HEK293 (cell line): Measurements from ENCODE around the gene IRF7.

Experiments
- CTCF ChIA-PET: fragments of 350-600 bp; formaldehyde crosslinking; extraction: SDS; loops from one replicate; lab custom pipeline; 2021; ENCODE audit warnings: antibody characterized with exemption; lab: Yijun Ruan, JAX
- POLR2A ChIA-PET: fragments of 300-600 bp; formaldehyde crosslinking; extraction: SDS; loops from one replicate; lab custom pipeline; 2020; ENCODE audit warnings: antibody characterized with exemption, inconsistent platforms; lab: Yijun Ruan, JAX
- H3K27ac ChIP-seq: fragments of 200-500 bp; sonication (Bioruptor generic); 2 replicates; pipeline ENCODE4 v1.5.1; 2014; ENCODE audit warnings: low read depth, low read length, control low read depth, inconsistent platforms; ENCODE audit errors: extremely low read depth
- H3K36me3 ChIP-seq, 2 experiments: fragments of 200-500 bp in 1 of 2; sonication (Bioruptor generic) in 1 of 2; 1 replicate in 1 of 2; 2 replicates in 1 of 2; pipeline ENCODE4 v1.5.1; 2014 to 2017; ENCODE audit warnings: inconsistent platforms in 2 of 2, low read length in 2 of 2; ENCODE audit not compliant: control insufficient read depth in 2 of 2, insufficient read depth in 1 of 2
- H3K4me1 ChIP-seq: fragments of 200-500 bp; sonication (Bioruptor generic); 2 replicates; pipeline ENCODE4 v1.5.1; 2014; ENCODE audit warnings: mild to moderate bottlenecking, low read length, inconsistent platforms; ENCODE audit not compliant: control insufficient read depth, insufficient read depth
- H3K4me3 ChIP-seq: 2 replicates; pipeline ENCODE4 v1.5.1; 2011; ENCODE audit warnings: low read depth, mild to moderate bottlenecking, control low read depth, low read length, moderate library complexity
- H3K9me3 ChIP-seq: fragments of 200-500 bp; sonication (Bioruptor generic); 2 replicates; pipeline ENCODE4 v1.5.1; 2014; ENCODE audit warnings: low read depth, low read length, inconsistent platforms; ENCODE audit not compliant: control insufficient read depth, insufficient read depth
- AEBP2 ChIP-seq: fragments of 450-650 bp; formaldehyde crosslinking; IDR thresholded peaks from 2 replicates; pipeline ENCODE4 v1.5.1; 2016; ENCODE audit warnings: missing biosample characterization, missing genetic modification characterization, borderline replicate concordance
- GFI1B ChIP-seq: fragments of 450-650 bp; formaldehyde crosslinking; IDR thresholded peaks from 2 replicates; pipeline ENCODE4 v1.5.1; 2016; ENCODE audit warnings: missing biosample characterization, missing genetic modification characterization
- TCF7L2 ChIP-seq: IDR thresholded peaks from 2 replicates; pipeline ENCODE4 v1.6.1; 2011; ENCODE audit warnings: low read depth, mild to moderate bottlenecking, inconsistent platforms, low read length, moderate library complexity, borderline replicate concordance
- ZBTB11 ChIP-seq: fragments of 450-650 bp; formaldehyde crosslinking; conservative IDR thresholded peaks from 2 replicates; pipeline ENCODE4 v1.5.1; 2016; ENCODE audit warnings: low read depth, missing biosample characterization, missing genetic modification characterization
- ZBTB6 ChIP-seq: fragments of 450-650 bp; formaldehyde crosslinking; IDR thresholded peaks from 2 replicates; pipeline ENCODE4 v1.5.1; 2017; ENCODE audit warnings: missing biosample characterization, missing genetic modification characterization
- ZNF138 ChIP-seq: fragments of 450-650 bp; formaldehyde crosslinking; IDR thresholded peaks from 2 replicates; pipeline ENCODE4 v1.5.1; 2016; ENCODE audit warnings: missing biosample characterization, missing genetic modification characterization, borderline replicate concordance
- ZNF26 ChIP-seq: fragments of 450-650 bp; formaldehyde crosslinking; IDR thresholded peaks from 2 replicates; pipeline ENCODE4 v1.5.1; 2016; ENCODE audit warnings: missing biosample characterization, missing genetic modification characterization
- ZNF292 ChIP-seq: fragments of 450-650 bp; formaldehyde crosslinking; IDR thresholded peaks from 2 replicates; pipeline ENCODE4 v1.5.1; 2016; ENCODE audit warnings: low read depth, missing biosample characterization, missing genetic modification characterization, borderline replicate concordance
- ZNF398 ChIP-seq: fragments of 450-650 bp; formaldehyde crosslinking; IDR thresholded peaks from 2 replicates; pipeline ENCODE4 v1.5.1; 2017; ENCODE audit warnings: missing biosample characterization, missing genetic modification characterization
- ZNF423 ChIP-seq: fragments of 450-650 bp; formaldehyde crosslinking; IDR thresholded peaks from 2 replicates; pipeline ENCODE4 v1.5.1; 2016; ENCODE audit warnings: missing biosample characterization, missing genetic modification characterization
- ZNF433 ChIP-seq: fragments of 450-650 bp; formaldehyde crosslinking; IDR thresholded peaks from 2 replicates; pipeline ENCODE4 v1.5.1; 2016; ENCODE audit warnings: missing biosample characterization, missing genetic modification characterization, low read depth
- ZNF488 ChIP-seq: fragments of 450-650 bp; formaldehyde crosslinking; IDR thresholded peaks from 2 replicates; pipeline ENCODE4 v1.5.1; 2016; ENCODE audit warnings: missing biosample characterization, missing genetic modification characterization
- ZNF560 ChIP-seq: fragments of 450-650 bp; formaldehyde crosslinking; IDR thresholded peaks from 2 replicates; pipeline ENCODE4 v1.5.1; 2017; ENCODE audit warnings: missing biosample characterization, missing genetic modification characterization, borderline replicate concordance
- ZNF626 ChIP-seq: fragments of 450-650 bp; sonication (Bioruptor Pico); formaldehyde crosslinking; IDR thresholded peaks from 2 replicates; pipeline ENCODE4 v1.5.1; 2018; ENCODE audit warnings: missing biosample characterization, missing genetic modification characterization, inconsistent platforms
- ZNF645 ChIP-seq: fragments of 450-650 bp; formaldehyde crosslinking; IDR thresholded peaks from 2 replicates; pipeline ENCODE4; 2016; ENCODE audit warnings: missing biosample characterization, missing genetic modification characterization
- ZNF654 ChIP-seq: fragments of 450-650 bp; formaldehyde crosslinking; IDR thresholded peaks from 2 replicates; pipeline ENCODE4 v1.5.1; 2016; ENCODE audit warnings: low read depth, missing biosample characterization, missing genetic modification characterization
- ZNF677 ChIP-seq: fragments of 450-650 bp; IDR thresholded peaks from 2 replicates; pipeline ENCODE4 v1.5.0; 2018; ENCODE audit warnings: missing biosample characterization, mild to moderate bottlenecking, missing genetic modification characterization, moderate library complexity

IRF7 gene

GRCh38 chr11:597166-597725 lies 18.5 kb downstream of the IRF7 start:
- TF ChIP-seq ZNF26 = no peak
- no peak for TF ChIP-seq TCF7L2
- TF ChIP-seq ZNF626 (tag by site-specific recombination) = no peak
- TF ChIP-seq ZNF138 (tag by site-specific recombination) = no peak
- TF ChIP-seq ZNF488 (tag by site-specific recombination) = no peak
- no peak for TF ChIP-seq ZBTB11 (tag by site-specific recombination)
- ChIA-PET CTCF (no interaction called here), POLR2A (no interaction called here)
- H3K4me3 ChIP-seq = no peak overlapping the region
- H3K36me3 ChIP-seq = peaks cover 7 to 93% of the 10 kb centered on the region in 2 experiments; a peak in 2 of 3 replicates
- no peak overlapping the region for H3K27ac ChIP-seq
- H3K9me3 ChIP-seq = no peaks in the 10 kb centered on the region
- H3K4me1 ChIP-seq = no peaks in the 10 kb centered on the region

- H3K4me1 ChIP-seq = no peaks in the 10 kb centered on the region
- ChIA-PET CTCF (interaction anchor here (1.3 kb wide), 1 partner anchor 42 kb away, joined by 4 read pairs; no protein-coding TSS in a partner anchor), POLR2A (no interaction called here)
- TF ChIP-seq GFI1B (no peak), ZNF398 (tag by site-specific recombination) (no peak), ZNF645 (tag by site-specific recombination) (no peak), ZNF560 (tag by site-specific recombination) (no peak), ZBTB6 (tag by site-specific recombination) (no peak), ZNF677 (tag by site-specific recombination) (no peak), ZNF423 (tag by site-specific recombination) (no peak), ZNF292 (tag by site-specific recombination) (no peak), AEBP2 (tag by site-specific recombination) (no peak), ZNF433 (tag by site-specific recombination) (no peak), ZNF654 (tag by site-specific recombination) (no peak)
- no peak overlapping the region for H3K27ac ChIP-seq
- H3K4me3 ChIP-seq = no peak overlapping the region
- no peaks in the 10 kb centered on the region for H3K9me3 ChIP-seq
- H3K36me3 ChIP-seq = peaks cover 13 to 91% of the 10 kb centered on the region in 2 experiments; a peak in 2 of 3 replicates
Observed at GRCh38 chr11:596374-596773, 19.4 kb downstream of the IRF7 start.
